GM21825 (cell line): ENCODE data around the gene BOLA2B.

ENCODE experiments used
- ATAC-seq: cut with Tn5 transposase; IDR thresholded peaks from one replicate; pipeline ENCODE4 v1.9.1; 2021; ENCODE audit warnings: mild to moderate bottlenecking, moderate library complexity; ENCODE audit not compliant: unreplicated experiment

BOLA2B gene

DNA sequence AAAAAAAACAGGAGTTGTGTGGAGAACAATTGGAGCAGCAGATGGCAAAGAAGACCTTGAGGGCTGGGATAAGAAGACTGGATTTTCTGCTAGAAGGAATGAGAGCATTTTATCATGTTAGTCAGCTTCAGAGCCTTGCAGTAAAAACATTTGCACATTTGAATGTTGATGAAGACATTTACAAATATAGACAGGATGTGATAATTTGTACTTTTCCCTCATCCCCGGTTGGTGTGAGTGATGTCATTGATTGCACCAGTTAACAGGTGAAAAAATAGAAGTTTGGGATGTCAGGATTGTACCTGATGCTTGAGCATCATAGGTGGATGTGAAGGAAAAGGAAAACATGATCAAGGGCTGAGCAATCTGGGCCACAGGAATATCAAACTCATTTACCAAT lies 47.8 kb downstream of the BOLA2B start:
- no peak for ATAC-seq

GRCh38 chr16:30144917-30145316 lies 48.5 kb downstream of the BOLA2B start:
- no peak for ATAC-seq

GRCh38 chr16:30144017-30144416 lies 49.4 kb downstream of the BOLA2B start:
- no peak for ATAC-seq

DNA sequence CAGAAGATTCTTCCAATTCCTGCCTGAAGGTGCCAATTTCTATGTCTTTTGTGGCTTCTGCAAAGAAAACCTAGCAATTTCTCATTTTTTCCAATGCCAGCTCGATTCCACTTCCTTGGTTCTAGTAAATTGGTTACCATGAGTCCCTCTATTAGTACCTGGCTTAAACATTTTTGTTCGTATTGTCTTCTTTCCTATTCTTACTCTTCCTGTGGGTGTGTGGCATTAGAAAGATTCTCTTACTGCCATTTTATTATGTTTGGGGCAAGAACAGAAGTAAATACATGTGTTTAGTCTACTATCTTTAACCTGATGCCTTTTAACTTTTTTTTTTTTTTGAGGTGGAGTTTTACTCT lies 50.1 kb downstream of the BOLA2B start:
- no peak for ATAC-seq
